Epithelial cell of proximal tubule (primary cell): ENCODE measurements around the gene DNAI4. TPM values are rescaled to one million over a fixed set of nuclear protein-coding genes. Genes with fewer than 3 reads are reported as not detected.
"Not testable (repeated sequence)": the region's sequence is repeated elsewhere in the genome, so short reads cannot be mapped to it uniquely, and the experiment has no call there.

Experiments used
- DNase-seq: peaks from one replicate; pipeline ENCODE4 v3.0.0-alpha.2; 2011; ENCODE audit warnings: low read depth
- H3K4me3 ChIP-seq: 2 replicates; pipeline ENCODE4 v1.5.1; 2011; ENCODE audit warnings: low read depth, mild to moderate bottlenecking, low read length
- total RNA-seq: library from RNA; depleted of rRNA; stranded (reverse); fragments of >200 nt; gene quantifications from 2 replicates; pipeline ENCODE4 v1.2.3, GENCODE V29; 2015
- TF ChIP-seq, protein P1 (sequence below): conservative IDR thresholded peaks from 2 replicates; pipeline ENCODE4 v1.5.1; 2012; ENCODE audit warnings: low read depth, mild to moderate bottlenecking, low read length

Gene DNAI4
- total RNA-seq, 1 donor from 2014 or later: 7.1 TPM

DNA sequence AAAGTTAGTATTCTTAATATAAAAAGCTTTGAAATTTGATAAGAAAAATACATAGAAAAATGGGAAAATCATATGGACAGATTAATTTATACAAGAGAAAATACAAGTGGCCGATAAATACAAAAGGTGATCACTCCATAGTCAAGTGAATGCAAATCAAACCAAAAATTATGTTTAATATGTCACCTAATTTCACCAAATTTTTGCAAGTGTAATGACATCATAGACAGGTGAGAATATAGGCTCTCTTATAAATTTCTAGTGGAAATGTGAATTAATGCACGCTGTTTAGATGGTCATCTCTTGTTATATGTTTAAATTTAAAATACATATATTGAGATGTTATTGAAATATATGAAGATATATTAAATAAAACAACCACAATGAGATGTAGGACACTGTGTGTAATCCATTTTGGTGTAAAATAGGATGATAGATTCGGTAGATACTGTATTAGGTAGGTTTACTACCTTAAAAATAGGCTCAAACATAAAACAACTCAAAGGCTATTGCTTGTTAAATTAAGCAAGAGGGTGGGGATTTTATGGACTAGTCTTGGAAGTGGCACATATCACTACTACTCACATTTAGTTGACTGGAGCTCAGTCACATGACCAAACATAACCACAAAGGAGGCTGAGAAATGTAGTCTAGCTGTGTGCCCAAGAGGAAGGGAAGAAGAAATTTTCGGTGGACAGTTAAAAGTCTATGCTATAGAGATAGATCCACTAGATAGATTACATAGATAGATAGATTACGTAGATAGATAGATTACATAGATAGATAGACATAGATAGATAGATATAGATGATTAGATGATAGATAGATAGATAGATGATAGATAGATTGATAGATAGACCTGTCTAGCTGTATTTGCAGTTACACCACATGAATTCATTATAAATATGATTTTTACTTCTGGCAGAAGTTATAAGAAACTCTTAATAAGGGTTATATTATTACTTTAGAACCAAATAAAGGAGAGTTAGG lies 132.7 kb downstream of the DNAI4 start:
- H3K4me3 ChIP-seq: no peak overlapping the region
- no peak for DNase-seq
- TF ChIP-seq, protein P1, sequence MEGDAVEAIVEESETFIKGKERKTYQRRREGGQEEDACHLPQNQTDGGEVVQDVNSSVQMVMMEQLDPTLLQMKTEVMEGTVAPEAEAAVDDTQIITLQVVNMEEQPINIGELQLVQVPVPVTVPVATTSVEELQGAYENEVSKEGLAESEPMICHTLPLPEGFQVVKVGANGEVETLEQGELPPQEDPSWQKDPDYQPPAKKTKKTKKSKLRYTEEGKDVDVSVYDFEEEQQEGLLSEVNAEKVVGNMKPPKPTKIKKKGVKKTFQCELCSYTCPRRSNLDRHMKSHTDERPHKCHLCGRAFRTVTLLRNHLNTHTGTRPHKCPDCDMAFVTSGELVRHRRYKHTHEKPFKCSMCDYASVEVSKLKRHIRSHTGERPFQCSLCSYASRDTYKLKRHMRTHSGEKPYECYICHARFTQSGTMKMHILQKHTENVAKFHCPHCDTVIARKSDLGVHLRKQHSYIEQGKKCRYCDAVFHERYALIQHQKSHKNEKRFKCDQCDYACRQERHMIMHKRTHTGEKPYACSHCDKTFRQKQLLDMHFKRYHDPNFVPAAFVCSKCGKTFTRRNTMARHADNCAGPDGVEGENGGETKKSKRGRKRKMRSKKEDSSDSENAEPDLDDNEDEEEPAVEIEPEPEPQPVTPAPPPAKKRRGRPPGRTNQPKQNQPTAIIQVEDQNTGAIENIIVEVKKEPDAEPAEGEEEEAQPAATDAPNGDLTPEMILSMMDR: no peak

DNA sequence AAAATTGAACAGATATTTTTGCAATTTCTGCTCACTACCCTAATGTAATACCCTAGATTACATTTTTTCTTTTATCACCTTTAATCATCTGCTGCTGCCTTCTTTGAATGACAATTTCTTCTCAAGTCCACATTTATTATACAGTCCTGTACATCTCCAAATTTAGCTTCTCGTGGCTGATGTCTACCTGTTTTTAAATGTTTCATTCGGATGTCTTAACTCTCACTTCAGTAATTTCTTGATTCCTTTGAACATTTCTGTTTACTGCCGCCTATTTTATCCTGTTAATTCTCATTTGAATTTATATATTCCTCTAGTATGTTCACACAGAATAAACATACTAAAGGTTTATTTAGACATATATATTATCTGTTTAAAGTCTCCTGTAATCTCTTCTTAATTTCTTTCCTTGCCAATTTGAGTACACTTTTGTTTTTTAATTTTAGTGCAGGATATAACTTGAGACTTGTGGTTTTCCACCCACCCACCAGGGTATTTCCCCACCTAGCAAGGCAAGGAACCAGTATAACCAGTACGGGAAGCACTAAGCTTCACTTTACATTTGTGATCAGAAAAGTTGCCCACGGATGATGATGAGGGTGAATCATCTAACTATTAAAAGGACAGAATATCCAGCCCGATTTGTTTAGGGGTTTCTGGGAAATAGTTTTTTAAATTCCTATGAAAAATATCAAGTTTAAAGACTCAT lies 136.3 kb downstream of the DNAI4 start:
- TF ChIP-seq, protein P1: no peak
- no peak overlapping the region for H3K4me3 ChIP-seq
- no peak for DNase-seq

- H3K4me3 ChIP-seq: no peak overlapping the region
- TF ChIP-seq, protein P1: no peak
- DNase-seq: no peak
Observed at GRCh38 chr1:66787641-66788040, 137.0 kb downstream of the DNAI4 start.

DNA sequence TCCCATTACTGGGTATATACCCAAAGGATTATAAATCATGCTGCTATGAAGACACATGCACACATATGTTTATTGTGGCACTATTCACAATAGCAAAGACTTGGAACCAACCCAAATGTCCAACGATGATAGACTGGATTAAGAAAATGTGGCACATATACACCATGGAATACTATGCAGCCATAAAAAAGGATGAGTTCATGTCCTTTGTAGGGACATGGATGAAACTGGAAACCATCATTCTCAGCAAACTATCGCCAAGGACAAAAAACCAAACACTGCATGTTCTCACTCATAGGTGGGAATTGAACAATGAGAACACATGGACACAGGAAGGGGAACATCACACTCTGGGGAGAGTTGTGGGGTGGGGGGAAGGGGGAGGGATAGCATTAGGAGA lies 138.9 kb downstream of the DNAI4 start:
- DNase-seq: not testable (repeated sequence)

DNA sequence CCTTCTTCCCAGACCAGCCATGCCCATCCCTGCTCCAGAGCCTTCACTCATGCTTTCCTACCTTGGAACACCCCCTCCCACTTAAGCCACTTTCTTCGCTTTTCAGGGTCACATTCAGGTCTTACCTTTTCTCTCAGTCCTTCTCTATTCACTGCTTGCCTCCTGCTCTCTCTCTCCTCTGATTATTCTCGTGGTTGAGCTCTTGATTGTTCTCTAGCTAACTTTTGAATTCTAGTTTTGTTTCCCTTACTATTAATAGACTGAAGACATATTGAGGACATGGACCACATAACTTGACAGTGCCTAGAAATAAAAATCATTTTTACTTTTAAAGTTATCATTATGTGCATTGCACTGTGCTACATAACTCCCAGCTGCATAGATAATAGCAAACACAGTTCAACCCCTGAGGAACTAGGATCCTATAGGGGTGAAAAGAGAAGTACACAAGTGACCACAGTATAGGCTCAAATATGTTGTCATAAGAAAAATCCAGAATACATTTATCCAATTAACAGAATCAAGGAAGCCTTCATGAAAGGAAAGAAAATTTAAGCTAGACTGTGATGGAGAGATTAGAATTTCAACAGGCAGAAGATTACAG lies 145.1 kb downstream of the DNAI4 start:
- TF ChIP-seq, protein P1: no peak
- no peak for DNase-seq
- H3K4me3 ChIP-seq: no peak overlapping the region

More for the DNA sequence above, 138.9 kb downstream of the DNAI4 start:
- not testable (repeated sequence) for H3K4me3 ChIP-seq

DNA sequence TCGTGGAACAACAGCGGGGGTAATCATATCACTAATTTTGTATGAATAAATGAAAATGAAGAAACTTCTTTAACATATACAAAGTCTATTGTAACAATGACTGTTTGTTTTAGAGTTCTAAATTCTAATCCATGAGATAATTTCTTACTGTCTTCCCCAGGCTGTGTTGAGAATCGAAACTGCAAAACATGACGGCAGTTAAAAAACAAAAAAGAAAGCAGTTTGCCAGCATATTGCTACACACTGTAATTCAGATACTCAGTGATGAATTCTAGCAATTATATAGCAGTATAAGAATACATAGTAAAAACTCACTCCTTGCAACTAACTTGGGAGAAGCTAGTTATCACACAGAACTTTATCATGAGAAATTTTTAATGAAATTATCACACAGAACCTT lies 145.7 kb downstream of the DNAI4 start:
- no peak for DNase-seq
- no peak overlapping the region for H3K4me3 ChIP-seq
- TF ChIP-seq, protein P1: no peak

DNA sequence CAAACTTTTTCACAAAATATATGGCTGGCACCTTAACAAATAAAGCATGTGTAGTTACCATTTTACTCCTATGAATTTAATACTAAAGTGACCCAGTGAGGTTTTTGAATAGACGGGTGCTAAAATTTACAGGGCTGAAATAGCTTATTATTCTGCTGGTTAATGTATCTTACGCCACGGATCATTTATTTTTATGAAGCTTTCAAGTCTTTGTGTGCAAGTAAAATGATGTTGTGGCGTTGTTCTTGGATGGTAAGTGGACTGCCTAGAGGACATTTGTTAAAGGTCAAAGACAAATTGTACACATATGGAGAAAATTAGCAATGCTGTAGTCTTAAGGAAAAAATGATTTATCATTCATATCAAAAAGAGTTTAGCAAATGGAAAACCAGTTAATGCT lies 146.4 kb downstream of the DNAI4 start:
- no peak overlapping the region for H3K4me3 ChIP-seq
- DNase-seq: no peak

More for the DNA sequence above, 146.4 kb downstream of the DNAI4 start:
- TF ChIP-seq, protein P1: no peak
